ENCODE measurements around the gene SYNGR2.

The SYNGR2 gene

DNA sequence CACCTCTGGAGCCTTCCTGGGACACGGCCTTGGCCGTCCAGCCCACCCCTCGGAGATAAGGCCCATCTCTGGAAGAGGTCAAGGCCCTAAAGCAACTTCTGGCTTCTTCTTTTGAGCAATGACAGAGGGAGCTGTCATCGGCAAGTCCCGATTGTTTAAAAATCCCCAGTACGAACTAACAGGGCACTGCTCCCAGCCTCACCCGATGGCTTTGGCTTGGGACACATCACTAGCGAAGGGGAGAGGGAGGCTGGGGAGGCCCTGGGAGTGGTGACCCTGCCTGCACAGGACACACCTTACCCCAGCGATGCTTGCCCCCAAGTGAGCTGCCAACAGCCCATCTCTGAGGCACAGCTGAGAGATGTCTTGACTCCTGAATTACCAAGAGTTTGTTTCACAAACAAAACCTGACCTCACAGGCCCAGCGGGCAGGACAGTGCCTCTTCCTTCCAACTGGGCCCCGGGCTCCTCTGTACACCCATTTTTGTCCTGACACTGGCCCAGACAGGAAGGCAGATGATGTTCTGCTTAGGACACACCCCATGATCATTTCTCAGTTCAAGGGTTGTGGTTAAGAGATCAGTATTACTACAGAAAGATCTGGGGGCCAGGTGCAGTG is 4.8 kb downstream of the SYNGR2 start:
- no peak for DNase-seq

DNA sequence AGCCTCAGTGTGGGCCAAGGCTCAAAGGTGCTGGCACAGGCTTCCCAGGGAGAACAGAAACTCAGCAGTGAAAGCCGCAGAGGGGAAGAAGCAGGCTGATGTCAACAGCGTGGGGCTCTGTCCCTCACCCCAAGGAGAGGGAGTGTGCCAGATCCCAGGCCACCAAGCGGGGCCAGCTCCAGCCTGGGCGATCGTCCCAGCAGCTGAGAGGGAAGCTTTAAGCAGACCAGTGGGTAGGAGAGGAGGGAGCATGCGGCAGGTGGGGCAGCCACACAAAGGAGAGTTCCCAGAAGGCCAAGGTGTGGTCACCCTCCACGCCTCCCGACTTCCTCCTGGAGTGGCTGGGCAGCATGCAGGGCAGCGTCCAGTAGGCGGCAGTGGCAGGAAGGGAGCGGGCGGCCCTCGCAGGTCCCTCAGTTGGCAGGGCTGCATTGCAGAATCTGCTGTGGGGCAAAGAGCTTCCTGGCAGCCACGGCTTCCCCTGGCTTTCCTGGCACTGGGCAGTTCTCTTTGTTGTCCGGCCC is 6.0 kb downstream of the SYNGR2 start:
- DNase-seq = no peak

- no peak for DNase-seq
Measured at GRCh38 chr17:78174870-78175642, 6.7 kb downstream of the SYNGR2 start.

DNA sequence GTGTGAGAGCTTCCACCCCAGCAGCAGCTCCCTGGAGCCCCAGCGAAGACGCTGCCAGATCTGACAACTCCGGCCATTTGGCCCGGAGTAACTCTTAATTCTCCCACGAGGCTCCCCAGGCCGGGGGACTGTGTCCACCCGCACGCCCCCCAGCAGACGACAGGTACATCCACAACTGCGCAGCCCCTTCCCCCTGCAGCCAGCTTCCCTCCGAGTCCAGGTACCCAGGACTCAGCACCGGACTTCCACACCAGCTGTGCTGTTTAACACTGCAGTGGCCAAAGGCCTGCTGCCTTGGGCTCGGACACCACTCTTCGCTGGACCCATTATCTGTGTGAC is 7.2 kb downstream of the SYNGR2 start:
- DNase-seq = no peak

GRCh38 chr17:78176548-78177025 is 8.2 kb downstream of the SYNGR2 start:
- DNase-seq = peak; percentile 82

DNA sequence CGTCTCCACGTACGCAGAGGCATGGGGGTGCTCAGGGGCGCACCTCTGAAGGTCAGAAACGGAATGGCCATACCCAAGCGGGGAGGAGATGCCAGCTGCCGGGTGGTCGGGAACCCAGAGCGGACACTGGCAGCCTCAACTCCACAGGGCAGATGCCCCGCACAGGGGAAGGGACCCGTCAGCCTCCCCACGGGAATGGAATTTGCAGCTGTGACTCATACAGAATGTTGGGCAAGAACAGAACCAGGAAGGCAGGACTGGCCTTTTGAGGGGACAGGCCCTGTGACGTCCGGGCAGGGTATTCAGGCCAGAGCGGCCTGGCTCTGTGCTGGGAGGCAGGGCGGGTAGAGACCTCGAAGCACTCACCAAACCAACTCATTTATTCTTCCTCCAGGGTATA is 11.0 kb downstream of the SYNGR2 start:
- DNase-seq = no peak

DNA sequence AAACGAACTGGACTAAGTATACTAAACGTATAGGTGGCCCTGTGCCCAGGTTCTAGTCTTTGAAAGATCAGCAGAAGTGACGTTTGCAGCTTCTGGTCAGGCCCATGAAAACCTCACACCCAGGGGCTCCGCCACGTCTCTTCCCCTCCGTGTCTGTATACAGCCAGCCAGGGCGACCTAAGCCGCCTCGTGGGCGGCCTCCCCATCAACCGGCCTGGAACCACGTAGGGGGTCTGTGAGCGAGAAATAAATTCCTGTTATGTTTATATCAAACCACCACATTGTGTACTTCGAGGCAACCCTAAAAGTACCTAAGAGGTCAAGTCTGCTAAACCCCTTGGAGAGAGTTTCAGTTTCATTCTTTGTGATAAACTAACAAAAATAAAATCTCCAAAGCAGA is 11.7 kb downstream of the SYNGR2 start:
- no peak for DNase-seq

- no peak for DNase-seq
Measured at GRCh38 chr17:78180508-78180907, 12.1 kb downstream of the SYNGR2 start.

- no peak for DNase-seq
Measured at GRCh38 chr17:78182504-78182903, 14.1 kb downstream of the SYNGR2 start.

- DNase-seq = no peak
Measured at GRCh38 chr17:78183916-78184315, 15.5 kb downstream of the SYNGR2 start.

DNA sequence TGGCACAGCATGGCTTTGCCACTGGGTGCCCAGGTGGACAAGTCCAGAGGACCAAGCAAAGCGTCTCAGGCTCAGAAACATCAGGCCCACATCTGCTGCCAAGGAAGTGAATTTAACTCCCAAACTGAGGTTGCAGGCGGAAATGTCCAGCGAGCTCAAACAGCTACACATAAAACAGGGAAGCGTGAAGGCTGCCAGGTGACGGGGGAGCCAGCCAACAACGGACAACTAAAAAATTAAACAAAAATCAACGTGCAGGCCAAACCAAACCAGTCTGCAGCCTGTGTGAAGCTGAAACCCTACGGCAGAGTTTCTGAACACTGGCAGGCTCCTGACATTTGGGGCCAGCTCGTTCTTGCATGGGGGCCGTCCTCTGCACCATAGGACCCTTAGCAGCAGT is 16.0 kb downstream of the SYNGR2 start:
- DNase-seq = no peak

GRCh38 chr17:78184868-78185267 is 16.5 kb downstream of the SYNGR2 start:
- no peak for DNase-seq

- DNase-seq = no peak
Measured at GRCh38 chr17:78185981-78186691, 17.8 kb downstream of the SYNGR2 start.

DNA sequence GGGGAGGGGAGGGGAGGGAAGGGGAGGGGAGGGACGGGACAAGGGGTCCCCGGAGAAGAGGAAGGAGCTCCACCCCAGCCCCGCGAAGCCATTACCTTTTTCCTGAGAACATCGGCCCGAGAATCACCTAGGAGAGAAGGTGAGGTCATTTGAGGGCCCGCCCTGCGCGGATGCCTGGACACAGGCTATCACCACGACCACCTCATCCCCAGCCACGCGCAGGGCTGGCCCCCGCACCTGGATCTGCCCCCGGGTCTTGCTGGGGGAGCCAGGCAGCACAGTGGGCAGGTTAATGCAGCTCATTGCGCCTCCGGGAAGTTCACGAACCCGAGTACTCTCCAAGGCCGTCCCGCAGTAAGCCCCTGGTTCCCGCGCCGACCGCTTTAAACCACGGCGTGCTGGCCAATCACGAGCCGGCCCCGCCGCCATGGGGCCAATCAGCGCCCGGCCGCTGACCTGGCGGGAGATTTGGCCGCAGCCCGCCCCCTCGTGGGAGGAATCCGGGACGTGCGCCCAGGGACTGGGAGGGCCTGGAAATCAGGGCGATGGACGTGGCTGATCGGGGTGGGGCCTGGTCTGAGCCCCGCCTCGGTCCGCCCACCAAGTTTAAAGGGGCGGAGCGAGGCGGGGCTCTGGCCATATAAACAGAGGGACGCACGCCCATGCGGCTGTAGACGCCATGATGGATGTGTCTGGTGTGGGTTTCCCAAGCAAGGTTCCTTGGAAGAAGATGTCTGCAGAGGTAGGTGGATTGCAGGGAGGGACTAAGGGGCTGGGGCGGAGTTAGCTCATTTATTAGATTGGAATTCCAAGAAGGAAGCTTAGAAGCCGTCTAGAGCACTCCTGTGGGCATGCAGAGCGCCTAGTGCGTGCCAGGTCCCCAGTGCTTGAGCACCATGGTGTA is 18.6 kb downstream of the SYNGR2 start, which contains the start of the genes AFMID and TK1:
TSS of gene AFMID (plus strand) at position 671 of the 904 bp plus-strand sequence. CDS start at position 680, 9 bp downstream.
TSS of gene TK1 (minus strand) at position 361 of the 904 bp plus-strand sequence. CDS start at position 303, 58 bp downstream.
- peak; percentile 89 for DNase-seq

- DNase-seq = no peak
Measured at GRCh38 chr17:78196716-78197115, 28.3 kb downstream of the SYNGR2 start.

DNA sequence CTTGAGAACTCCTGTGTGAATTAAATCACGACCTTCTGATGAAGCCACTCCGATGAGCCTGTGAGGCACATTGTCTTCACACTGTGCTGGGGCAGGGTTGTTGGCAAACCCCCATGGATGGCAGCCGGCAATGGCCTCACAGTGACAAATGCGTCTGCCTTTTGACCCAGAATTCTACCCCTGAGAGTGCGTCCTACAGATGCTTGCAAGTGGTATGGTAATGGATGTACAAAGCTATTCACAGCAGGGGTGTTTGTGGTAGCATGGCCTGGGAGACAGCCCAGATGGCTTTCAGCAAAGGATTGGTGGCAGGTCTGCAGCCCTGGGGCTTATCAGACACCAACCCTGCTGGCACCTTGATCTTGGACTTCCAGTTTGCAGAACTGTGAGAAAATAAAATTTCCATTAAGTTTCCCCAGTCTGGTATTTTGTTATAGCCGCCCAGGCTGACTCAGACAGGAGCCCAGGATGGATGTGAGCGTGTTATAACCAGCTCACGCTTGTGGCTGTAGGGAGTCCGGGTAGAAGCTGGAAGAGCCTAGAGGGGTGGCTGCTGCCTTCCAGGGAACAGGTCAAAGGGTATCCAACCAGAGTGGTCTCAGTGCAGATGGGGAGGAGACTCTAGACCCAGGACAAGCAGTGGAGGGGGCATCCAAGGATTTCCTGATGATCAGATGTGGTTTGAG is 28.9 kb downstream of the SYNGR2 start:
- no peak for DNase-seq

- no peak for DNase-seq
Measured at GRCh38 chr17:78200451-78200850, 32.1 kb downstream of the SYNGR2 start.

DNA sequence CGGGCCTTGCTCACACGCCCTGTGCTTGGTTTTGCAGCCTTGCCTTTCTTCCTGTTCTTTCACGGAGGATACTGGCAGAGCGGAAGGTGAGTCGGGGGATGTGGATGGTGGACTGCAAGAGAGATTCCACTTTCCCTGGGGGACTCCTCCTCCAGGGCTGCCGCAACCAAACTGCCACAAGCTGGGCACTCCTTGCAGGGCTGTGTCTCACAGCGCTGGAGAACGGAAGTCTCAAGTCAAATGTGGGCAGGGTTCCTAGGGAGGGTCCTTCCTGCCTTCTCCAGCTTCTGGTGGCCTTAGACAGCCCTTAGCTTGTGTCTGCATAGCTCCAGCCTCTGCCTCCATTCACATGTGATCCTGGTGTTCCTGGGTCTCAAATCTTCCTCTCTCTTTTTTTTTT is 34.3 kb downstream of the SYNGR2 start:
- no peak for DNase-seq

DNA sequence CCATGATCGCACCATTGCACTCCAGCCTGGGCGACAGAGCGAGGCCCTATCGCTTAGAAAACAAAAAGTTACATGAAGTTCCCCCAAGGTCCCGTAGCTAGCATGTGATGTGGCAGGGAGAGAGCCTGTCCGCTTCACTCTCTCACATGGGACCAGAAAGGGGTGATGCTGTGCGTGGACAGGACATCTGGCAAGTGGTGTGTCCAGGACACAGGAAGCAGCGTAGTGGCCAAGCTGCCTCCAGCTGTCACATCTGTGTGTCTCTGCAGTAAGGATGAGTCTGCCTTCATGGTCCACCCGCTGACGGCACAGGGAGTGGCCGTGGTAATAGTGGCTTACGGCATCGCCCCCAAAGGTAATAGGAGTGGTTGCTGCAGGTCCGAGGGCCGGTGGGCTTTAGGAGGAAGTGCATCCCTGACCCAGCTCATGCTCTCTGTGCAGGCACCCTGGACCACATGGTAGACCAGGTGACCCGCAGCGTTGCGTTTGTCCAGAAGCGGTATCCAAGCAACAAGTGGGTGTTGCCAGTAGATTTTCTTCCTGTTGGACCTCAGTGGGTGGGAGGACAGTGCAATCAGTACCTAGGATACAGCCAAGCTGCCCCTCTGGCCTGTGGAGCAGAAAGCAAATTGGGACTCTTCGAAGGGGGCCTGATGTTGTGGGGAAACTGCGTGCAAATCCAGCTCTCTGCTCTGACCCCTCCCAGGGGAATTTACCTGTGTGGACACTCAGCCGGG is 36.2 kb downstream of the SYNGR2 start:
- no peak for DNase-seq

- no peak for DNase-seq
Measured at GRCh38 chr17:78205124-78205775, 36.9 kb downstream of the SYNGR2 start.

- no peak for DNase-seq
Measured at GRCh38 chr17:78206298-78206697, 37.9 kb downstream of the SYNGR2 start.
